ENCODE data around the gene ERF. TPM values are rescaled to one million over a fixed set of nuclear protein-coding genes. Genes with fewer than 3 reads are reported as not detected.
A peak's percentile ranks its signal among the peaks of the same experiment; 100 is the strongest.

ERF gene
- total and polyA plus RNA-seq, 10 of the 15 experiments (the other 5 are each of a cell fraction or from before 2014, with no cell fraction given), result 0.02 to 51.8 (median 14.4) TPM

GRCh38 chr19:42280815-42281145 lies 25.9 kb upstream of the ERF start:
- intact Hi-C loops (cut with micrococcal nuclease; ENCODE audit: unreplicated experiment), result loop anchor here (2.0 to 5.0 kb wide), 5 partner anchors 36 to 173 kb away; partner anchors contain the start of genes POU2F2 and ZNF526
- ChIA-PET RAD21 (ENCODE audit: unreplicated experiment) (interaction anchor here (1.0 to 5.5 kb wide), 4 partner anchors 11 to 146 kb away, joined by 3 to 82 read pairs (median 16); partner anchors contain the start of genes CIC, GSK3A and PAFAH1B3), POLR2A (interaction anchor here (3.1 to 5.1 kb wide), 2 partner anchors 11 to 37 kb away, joined by 24 to 51 read pairs; partner anchors contain the start of genes CIC and GSK3A), CTCF (interaction anchor here (1.5 to 6.7 kb wide), 5 partner anchors 16 to 148 kb away, joined by 3 to 111 read pairs (median 9); partner anchors contain the start of genes GSK3A and POU2F2), SMC1A (ENCODE audit: uncharacterized antibody, unreplicated experiment) (interaction anchor here (5.1 kb wide), 1 partner anchor 36 kb away, joined by 70 read pairs; the partner anchor contains the start of gene GSK3A)
- DNase-seq (ENCODE audit: low read depth, low spot score) (no peak), FAIRE-seq (no peak), ATAC-seq (no peak)
- no peaks in the 10 kb centered on the region for H3K9me3 ChIP-seq (replicated peaks; ENCODE audit: control insufficient read depth, insufficient read depth, low read length)
- no peaks in the 10 kb centered on the region for H3K36me3 ChIP-seq (ENCODE audit: control insufficient read depth in 2 of 2, insufficient read depth in 2 of 2, low read length in 1 of 2)
- in situ Hi-C loops (cut with MboI), result no loop called here
- H3K4me3 ChIP-seq, result peak overlapping the region; percentile 98; the same call in 1 of the 2 replicates
- H3K9ac ChIP-seq (ENCODE audit: control insufficient read depth, insufficient read depth, low read length), result peak overlapping the region; percentile 45; the same call in 1 of the 2 replicates
- H3K4me1 ChIP-seq (ENCODE audit: control insufficient read depth, insufficient read depth, low read length), result peaks cover 53% of the 10 kb centered on the region
- TF ChIP-seq HCFC1 (IDR thresholded peaks at IDR 0.05; ENCODE audit: low read length) (no peak), BACH1 (IDR thresholded peaks at IDR 0.05; ENCODE audit: borderline replicate concordance) (no peak), YY1 (IDR thresholded peaks at IDR 0.05; ENCODE audit: low read depth, low read length) (no peak), MLLT1 (IDR thresholded peaks at IDR 0.05) (no peak), FOXM1 (IDR thresholded peaks at IDR 0.05; ENCODE audit: low read depth, low read length) (no peak), EGR1 (IDR thresholded peaks at IDR 0.05; ENCODE audit: borderline replicate concordance in 1 of 2, low read depth in 2 of 2, low read length in 2 of 2) (peak in 1 of 2 experiments; percentile 71; a peak in 1 of 3 replicates)
- no TSS peak for BruUV-seq (replicated peaks)
- peak overlapping the region; percentile 55 for H3K27ac ChIP-seq (ENCODE audit: control insufficient read depth, insufficient read depth)
- peaks cover 37% of the 10 kb centered on the region for H3K79me2 ChIP-seq (ENCODE audit: control insufficient read depth, insufficient read depth, low read length)
- no peaks in the 10 kb centered on the region; the same call in 1 of the 2 replicates for H4K20me1 ChIP-seq (ENCODE audit: control insufficient read depth, insufficient read depth)
- H2AFZ ChIP-seq (ENCODE audit: control insufficient read depth, low read depth, low read length), result no peak overlapping the region
- peak overlapping the region; percentile 97; the same call in 1 of the 2 replicates for H3K4me2 ChIP-seq (ENCODE audit: control insufficient read depth, insufficient read depth)
- no peaks in the 10 kb centered on the region for H3K27me3 ChIP-seq (replicated peaks in 1 of 2; ENCODE audit: control insufficient read depth in 2 of 2, insufficient read depth in 2 of 2, low read length in 1 of 2)
- WGBS (ENCODE audit: insufficient coverage, insufficient replicate concordance, low lambda C conversion rate, missing lambda C conversion rate), result 0% methylated on average over 12 of the region's 20 CpGs
